IPS-15b (cell line): Measurements from ENCODE around the gene SORCS3.
"Not testable (repeated sequence)": the region's sequence is repeated elsewhere in the genome, so short reads cannot be mapped to it uniquely, and the experiment has no call there.

Source experiments
- H3K27me3 ChIP-seq: one replicate; pipeline ENCODE4 v1.6.1; 2013; ENCODE audit warnings: low read length; ENCODE audit not compliant: control insufficient read depth, insufficient read depth
- H3K36me3 ChIP-seq: one replicate; pipeline ENCODE4 v1.6.1; 2013; ENCODE audit warnings: low read length; ENCODE audit not compliant: control insufficient read depth, insufficient read depth
- H3K4me1 ChIP-seq: one replicate; pipeline ENCODE4 v1.6.1; 2013; ENCODE audit warnings: mild to moderate bottlenecking, low read length; ENCODE audit not compliant: control insufficient read depth, insufficient read depth
- H3K4me3 ChIP-seq: one replicate; pipeline ENCODE4 v1.5.1; 2013; ENCODE audit warnings: low read depth, low read length
- H3K9ac ChIP-seq: one replicate; pipeline ENCODE4 v1.6.1; 2013; ENCODE audit warnings: low read depth, mild to moderate bottlenecking, low read length
- H3K9me3 ChIP-seq: one replicate; pipeline ENCODE4 v1.6.1; 2013; ENCODE audit warnings: mild to moderate bottlenecking, low read length; ENCODE audit not compliant: control insufficient read depth, insufficient read depth

Gene SORCS3

DNA sequence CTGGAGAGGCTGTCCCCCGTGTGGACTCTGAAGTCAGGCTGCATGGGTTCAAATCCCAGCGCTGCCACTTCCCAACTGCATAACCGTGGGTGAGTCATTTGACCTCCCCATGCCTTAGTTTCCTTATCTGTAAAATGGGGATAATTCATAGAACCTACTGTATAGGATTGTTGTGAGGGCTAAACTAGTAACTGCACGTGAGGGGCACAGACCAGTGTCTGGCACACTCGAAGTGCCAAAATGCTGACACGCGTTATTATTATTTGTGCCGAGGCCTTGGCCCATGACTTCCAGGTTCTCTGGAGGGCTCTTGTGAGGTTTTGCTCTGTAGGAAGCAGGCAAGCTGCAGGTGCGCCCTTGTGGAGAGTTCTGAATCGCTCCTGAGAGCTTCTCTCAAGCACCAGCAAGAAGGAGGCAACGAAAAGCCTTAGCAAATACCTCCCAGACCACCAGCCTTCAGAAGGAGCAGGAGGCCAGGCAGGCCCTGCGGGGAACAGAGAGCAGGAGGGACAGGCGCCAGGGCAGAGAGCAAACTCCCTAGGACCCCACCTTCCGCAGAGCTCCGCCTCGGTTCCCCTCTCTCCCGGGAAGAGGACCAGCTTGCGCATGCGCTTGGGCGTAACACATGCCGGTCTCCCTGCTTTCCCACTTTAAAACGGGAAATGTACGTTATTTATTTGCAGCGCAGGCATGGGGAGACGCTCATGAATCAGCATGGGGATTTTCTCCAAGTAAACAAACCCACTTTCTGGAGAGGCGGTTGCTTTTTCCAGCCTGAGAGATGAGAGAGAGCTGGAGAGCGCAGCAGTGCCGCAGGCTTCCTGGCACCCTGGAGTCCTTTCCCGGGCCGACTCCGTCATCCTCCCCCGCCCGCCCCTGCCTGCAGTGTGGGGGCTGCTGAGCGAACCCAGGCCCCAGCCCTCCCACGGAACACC lies 39.6 kb downstream of the SORCS3 start:
- no peaks in the 10 kb centered on the region for H3K36me3 ChIP-seq
- no peaks in the 10 kb centered on the region for H3K9me3 ChIP-seq
- peak overlapping the region; percentile 72 for H3K4me3 ChIP-seq
- peak overlapping the region; percentile 84 for H3K9ac ChIP-seq
- peaks cover 13% of the 10 kb centered on the region for H3K27me3 ChIP-seq
- no peaks in the 10 kb centered on the region for H3K4me1 ChIP-seq

DNA sequence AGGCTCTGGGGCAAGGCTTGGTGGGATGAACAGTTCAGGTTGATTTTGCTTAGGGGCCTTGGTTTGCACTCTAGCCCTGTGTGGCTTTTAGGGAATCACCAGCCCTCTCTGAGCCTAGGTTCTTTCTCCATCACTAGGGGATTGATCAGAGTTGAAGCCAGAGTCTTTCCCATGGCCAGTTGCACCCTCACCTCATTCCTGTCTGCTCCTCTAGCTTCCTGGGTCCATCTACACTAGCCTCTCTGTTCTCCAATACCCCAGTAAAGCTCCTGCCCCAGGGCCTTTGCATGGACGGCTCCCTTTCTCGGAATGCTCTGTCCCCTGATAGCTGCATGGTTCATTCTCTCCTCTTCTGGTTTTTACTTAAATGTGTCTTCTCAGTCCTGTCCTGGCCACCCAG lies 40.4 kb downstream of the SORCS3 start:
- H3K4me3 ChIP-seq = peak overlapping the region; percentile 72
- H3K9me3 ChIP-seq = no peaks in the 10 kb centered on the region
- peaks cover 13% of the 10 kb centered on the region for H3K27me3 ChIP-seq
- no peaks in the 10 kb centered on the region for H3K4me1 ChIP-seq
- H3K36me3 ChIP-seq = no peaks in the 10 kb centered on the region
- H3K9ac ChIP-seq = peak overlapping the region; percentile 84

DNA sequence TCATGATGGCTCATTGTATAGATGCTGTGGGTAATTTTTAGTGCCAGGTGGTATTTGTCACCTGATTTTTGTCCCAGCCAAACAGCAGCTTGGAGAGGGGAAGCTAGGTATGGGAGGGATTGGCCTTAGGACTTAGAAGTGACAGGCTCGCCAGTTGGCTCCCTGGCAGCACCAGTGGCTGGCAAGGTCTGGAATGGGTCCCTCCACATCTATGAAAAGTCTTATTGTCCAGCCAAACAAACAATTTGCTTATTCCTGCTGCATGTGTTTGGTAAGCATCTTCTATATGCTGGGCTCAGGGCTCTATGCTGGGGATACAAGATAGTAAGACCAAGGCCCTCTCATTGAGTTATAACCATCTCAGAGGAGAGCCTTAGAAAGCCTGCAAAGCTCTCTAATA lies 42.5 kb downstream of the SORCS3 start:
- no peak overlapping the region for H3K9ac ChIP-seq
- no peak overlapping the region for H3K4me3 ChIP-seq
- H3K9me3 ChIP-seq = no peaks in the 10 kb centered on the region
- no peaks in the 10 kb centered on the region for H3K4me1 ChIP-seq
- H3K27me3 ChIP-seq = peaks cover 15% of the 10 kb centered on the region
- H3K36me3 ChIP-seq = no peaks in the 10 kb centered on the region

DNA sequence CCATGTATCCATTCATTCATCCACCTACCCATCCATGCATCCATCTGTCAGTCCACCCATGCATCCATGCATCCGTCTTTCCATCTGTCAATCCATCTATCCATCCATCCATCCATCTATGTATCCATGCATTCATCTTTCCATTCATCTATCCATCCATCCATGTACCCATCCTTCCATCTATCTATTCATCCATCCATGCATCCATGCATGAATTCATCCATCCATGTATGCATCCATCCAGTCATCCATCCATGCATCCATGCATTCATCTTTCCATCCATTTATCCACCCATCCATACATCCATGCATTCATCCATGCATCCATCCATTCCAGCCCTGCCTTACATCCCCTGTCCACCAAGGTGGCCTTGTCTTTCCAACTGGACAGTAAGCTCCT lies 45.7 kb downstream of the SORCS3 start:
- Histone ChIP-seq H3K9ac (no peak overlapping the region), H3K36me3 (no peaks in the 10 kb centered on the region), H3K9me3 (no peaks in the 10 kb centered on the region), H3K4me1 (no peaks in the 10 kb centered on the region), H3K4me3 (no peak overlapping the region), H3K27me3 (peaks cover 13% of the 10 kb centered on the region)

DNA sequence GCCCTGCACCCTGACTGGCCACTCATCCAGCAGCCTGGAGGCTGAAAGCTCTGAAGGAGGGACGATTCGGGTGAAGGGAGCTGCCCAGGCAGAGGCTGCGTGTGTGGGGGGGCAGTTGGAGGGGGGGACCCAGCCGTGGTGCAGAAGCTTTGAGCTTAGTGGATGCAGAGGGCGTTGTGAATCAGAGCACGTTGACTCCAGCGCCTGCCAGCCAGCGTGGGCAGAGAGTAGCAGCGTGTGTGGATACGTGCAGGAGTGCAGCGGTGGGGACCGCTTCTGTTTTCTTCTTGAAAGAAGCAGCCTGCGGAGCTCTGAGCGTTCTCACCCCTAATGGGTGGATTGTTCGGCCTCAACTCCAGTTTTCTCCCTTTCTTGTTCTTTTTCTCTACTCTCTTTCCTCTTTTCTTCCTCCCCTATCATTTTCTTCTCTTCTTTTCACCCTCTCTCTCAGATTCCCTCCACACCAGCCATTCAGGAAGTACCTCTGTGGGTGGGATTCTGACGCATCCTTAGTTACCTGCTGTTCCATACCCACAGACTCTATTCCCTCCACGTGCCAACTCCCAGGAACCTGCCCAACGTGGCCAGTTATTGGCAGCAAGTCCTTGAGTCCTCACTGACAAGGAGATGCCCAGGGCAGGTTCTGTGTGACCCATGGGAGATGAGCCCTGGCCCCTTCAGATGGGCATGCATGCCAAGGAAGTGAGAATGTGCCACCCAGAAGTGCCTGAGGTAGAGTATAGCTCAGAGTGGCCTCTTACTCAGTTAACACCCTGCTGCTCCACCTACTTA lies 47.4 kb downstream of the SORCS3 start:
- no peaks in the 10 kb centered on the region for H3K36me3 ChIP-seq
- no peak overlapping the region for H3K4me3 ChIP-seq
- no peak overlapping the region for H3K9ac ChIP-seq
- no peaks in the 10 kb centered on the region for H3K4me1 ChIP-seq
- H3K9me3 ChIP-seq = no peaks in the 10 kb centered on the region
- H3K27me3 ChIP-seq = peaks cover 6% of the 10 kb centered on the region

DNA sequence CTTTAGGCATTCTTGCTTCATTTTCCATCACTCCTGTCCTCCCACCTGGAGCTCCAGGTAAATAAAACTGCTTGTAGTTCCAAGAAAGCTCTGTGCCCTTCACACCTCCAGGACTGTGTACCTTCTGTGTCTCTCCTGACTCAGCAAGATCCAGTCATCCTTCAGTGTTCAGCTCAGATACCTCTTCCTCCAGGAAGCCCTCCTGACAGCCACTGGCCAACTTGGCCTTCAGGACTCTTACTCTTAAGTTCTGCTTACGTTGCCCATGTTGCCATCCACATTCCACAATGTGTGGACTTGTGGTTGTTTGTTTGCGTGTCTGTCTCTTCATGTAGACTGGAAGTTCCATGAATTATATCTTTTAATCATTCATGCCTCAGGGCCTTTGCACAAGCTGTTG lies 48.0 kb downstream of the SORCS3 start:
- Histone ChIP-seq H3K36me3 (no peaks in the 10 kb centered on the region), H3K9me3 (no peaks in the 10 kb centered on the region), H3K4me3 (no peak overlapping the region)

DNA sequence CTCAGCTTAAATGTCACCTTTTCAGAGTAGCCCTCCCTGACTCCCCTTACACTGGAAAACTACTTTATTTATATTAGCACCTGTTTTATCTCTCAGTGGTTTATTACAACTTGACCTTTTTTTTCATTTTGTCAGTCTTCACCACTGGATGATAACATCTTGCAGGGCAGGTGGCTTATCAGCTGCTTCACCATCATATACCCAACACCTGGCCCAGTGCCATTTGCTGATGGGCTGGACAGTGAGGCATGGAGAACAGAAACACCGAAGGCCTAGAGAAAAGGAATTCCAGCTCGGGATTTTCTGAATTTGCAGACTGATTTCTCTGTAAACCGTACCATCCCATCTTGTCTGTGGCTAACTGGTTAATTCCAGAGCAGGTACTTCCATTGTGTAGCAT lies 48.5 kb downstream of the SORCS3 start:
- Histone ChIP-seq H3K27me3 (peaks cover 6% of the 10 kb centered on the region), H3K4me3 (no peak overlapping the region), H3K36me3 (no peaks in the 10 kb centered on the region), H3K9me3 (no peaks in the 10 kb centered on the region), H3K9ac (no peak overlapping the region), H3K4me1 (no peaks in the 10 kb centered on the region)

More for the DNA sequence above, 48.0 kb downstream of the SORCS3 start:
- Histone ChIP-seq H3K9ac (no peak overlapping the region), H3K27me3 (peaks cover 6% of the 10 kb centered on the region), H3K4me1 (no peaks in the 10 kb centered on the region)

DNA sequence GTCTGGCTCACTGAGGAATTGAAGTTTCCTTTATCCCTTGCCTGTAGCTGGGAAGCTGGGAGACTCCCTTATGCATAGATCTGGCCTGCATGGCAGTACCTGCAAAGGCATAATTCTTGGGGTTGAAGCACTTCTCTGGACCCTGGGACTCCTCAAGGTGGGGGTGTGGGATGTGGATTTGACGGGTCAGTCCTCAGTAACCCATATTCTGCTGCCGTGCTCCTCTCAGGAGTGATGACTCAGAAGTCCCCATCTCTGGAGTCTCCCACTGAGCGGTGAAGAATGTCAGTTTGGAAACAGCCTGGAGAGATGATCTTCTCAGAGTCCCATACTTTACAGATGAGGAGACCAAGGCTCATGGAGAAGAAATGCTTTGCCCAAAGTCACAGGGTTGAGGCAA lies 49.0 kb downstream of the SORCS3 start:
- H3K27me3 ChIP-seq = peaks cover 6% of the 10 kb centered on the region
- H3K9me3 ChIP-seq = no peaks in the 10 kb centered on the region
- H3K36me3 ChIP-seq = no peaks in the 10 kb centered on the region
- no peaks in the 10 kb centered on the region for H3K4me1 ChIP-seq
- no peak overlapping the region for H3K9ac ChIP-seq
- no peak overlapping the region for H3K4me3 ChIP-seq

DNA sequence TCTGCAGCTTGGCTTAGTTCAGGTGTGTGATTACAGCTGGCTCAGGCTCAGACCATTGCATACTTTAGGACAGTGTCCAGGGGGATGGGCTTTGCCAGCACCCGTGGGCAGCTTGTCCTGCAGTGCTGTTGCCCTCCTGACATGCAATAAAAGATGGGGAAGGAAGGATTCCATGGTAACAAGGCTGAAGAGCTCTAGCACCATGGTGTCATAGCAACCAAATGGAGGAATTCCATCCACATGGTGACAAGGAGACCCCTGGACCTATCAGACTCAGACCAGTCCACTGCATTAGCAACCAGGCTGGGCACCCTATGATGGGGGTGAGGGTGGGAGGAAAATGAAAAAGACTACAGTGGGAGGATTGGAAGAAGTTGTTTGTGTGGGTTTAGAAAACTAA lies 49.9 kb downstream of the SORCS3 start:
- Histone ChIP-seq H3K36me3 (no peaks in the 10 kb centered on the region), H3K27me3 (peaks cover 6% of the 10 kb centered on the region), H3K9me3 (no peaks in the 10 kb centered on the region), H3K4me3 (no peak overlapping the region), H3K9ac (no peak overlapping the region), H3K4me1 (no peaks in the 10 kb centered on the region)

DNA sequence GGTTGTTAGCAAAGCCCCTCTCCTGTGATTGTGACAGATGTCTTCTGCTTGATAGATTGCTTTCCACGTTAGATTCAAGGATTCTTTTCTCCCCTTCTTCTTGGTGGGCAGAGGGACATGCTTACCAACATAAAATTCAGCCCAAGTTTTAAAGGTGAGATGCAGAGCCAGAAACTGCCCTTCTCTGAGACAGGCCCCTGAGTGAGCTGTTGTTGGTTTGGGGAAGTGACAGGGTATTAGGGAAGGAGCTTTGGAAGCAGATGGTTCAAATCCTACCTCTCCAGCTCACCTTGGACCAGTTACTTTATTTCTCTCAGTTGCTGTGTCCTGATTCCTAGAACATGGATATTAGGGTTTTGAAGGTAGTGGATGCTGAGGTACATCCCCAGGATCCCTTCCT lies 53.0 kb downstream of the SORCS3 start:
- Histone ChIP-seq H3K4me3 (no peak overlapping the region), H3K36me3 (no peaks in the 10 kb centered on the region), H3K9me3 (no peaks in the 10 kb centered on the region), H3K27me3 (peaks cover under 1% of the 10 kb centered on the region), H3K4me1 (peaks cover 2% of the 10 kb centered on the region), H3K9ac (no peak overlapping the region)

DNA sequence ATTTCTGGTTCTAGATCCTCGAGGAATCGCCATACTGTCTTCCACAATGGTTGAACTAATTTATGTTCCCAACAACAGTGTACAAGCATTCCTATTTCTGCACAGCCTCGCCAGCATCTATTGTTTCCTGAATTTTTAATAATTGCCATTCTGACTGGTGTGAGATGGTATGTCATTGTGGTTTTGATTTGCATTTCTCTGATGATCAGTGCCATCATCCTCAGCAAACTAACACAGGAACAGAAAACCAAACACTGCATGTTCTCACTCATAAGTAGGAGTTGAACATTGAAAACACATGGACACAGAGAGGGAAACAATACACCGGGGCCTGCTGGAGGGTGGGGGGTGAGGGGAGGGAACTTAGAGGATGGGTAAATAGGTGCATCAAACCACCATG lies 62.2 kb downstream of the SORCS3 start:
- not testable (repeated sequence) for H3K9me3 ChIP-seq, H3K4me3 ChIP-seq, H3K36me3 ChIP-seq, H3K27me3 ChIP-seq, H3K9ac ChIP-seq
- peaks cover 14% of the 10 kb centered on the region for H3K4me1 ChIP-seq

DNA sequence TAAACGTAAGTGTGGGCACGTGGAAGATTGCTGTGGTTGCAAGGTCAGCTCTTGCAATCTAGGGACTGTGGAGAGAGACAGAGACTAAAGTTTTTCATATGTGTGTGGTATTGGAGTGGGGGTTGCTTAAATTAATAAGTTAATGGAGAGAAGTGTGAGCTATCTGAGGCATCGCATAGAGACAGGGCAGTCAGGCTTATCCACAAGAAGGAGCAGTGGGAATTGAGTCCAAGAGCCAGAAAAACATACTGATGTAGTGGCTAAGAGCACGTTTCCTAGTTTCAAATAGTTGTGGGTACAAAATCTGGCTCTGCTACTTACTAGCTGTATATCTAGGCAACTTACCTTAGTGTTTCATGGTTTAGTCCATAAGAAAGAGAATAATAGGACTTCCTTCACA lies 65.8 kb downstream of the SORCS3 start:
- Histone ChIP-seq H3K9me3 (no peaks in the 10 kb centered on the region), H3K36me3 (no peaks in the 10 kb centered on the region), H3K4me3 (no peak overlapping the region), H3K9ac (no peak overlapping the region), H3K4me1 (peaks cover 25% of the 10 kb centered on the region), H3K27me3 (no peaks in the 10 kb centered on the region)
